ENCODE data around the gene RNF182.

GRCh38 chr6:14004258-14004657 lies 79.5 kb downstream of the RNF182 start:
- TF ChIP-seq CTCF (IDR thresholded peaks at IDR 0.05) (no peak), POLR2A (IDR thresholded peaks at IDR 0.05) (no peak)

Measured in uterus (tissue), 2 donors.